T-helper 9 cell (primary cell): Measurements from ENCODE around the gene VAV2.
"Not testable (repeated sequence)": the region's sequence is repeated elsewhere in the genome, so short reads cannot be mapped to it uniquely, and the experiment has no call there.

Experiments
- DNase-seq: peaks from one replicate; pipeline ENCODE4 v3.0.0-alpha.2; 2020

The VAV2 gene

DNA sequence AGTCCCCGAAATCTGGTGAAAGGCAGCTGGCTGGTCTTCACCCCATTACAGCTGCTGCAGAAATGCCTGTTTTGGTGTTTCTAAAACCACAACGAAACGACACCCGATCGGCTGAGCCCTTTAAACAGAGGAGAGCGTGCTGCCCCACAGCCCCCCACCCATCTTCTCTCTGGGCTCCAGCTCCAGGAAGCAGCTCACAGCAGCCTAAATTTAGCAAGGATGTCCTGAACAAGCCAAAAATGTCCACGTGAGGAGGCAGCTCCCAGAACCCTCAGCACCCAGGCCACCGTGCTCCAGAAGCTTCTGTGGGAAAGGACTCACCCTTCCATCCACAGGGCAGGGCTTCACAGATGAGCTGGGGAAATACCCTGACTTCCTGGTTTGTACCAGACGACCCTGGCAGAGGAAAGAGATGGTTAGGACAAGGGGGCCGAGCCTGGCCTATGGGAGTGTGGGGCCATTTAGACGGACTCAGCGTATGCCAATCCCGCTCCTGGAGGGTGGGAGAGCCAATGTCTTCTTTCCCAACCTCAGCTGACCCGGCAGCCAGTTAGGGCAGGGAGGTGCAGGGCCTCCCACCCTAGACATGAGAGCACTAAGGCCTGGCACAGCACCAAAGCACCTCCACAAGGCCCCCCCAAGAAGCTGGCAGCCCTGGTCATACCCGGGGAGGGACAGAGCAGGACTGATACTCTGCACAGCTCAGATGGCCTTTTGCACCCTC is 214.9 kb downstream of the VAV2 start:
- no peak for DNase-seq

DNA sequence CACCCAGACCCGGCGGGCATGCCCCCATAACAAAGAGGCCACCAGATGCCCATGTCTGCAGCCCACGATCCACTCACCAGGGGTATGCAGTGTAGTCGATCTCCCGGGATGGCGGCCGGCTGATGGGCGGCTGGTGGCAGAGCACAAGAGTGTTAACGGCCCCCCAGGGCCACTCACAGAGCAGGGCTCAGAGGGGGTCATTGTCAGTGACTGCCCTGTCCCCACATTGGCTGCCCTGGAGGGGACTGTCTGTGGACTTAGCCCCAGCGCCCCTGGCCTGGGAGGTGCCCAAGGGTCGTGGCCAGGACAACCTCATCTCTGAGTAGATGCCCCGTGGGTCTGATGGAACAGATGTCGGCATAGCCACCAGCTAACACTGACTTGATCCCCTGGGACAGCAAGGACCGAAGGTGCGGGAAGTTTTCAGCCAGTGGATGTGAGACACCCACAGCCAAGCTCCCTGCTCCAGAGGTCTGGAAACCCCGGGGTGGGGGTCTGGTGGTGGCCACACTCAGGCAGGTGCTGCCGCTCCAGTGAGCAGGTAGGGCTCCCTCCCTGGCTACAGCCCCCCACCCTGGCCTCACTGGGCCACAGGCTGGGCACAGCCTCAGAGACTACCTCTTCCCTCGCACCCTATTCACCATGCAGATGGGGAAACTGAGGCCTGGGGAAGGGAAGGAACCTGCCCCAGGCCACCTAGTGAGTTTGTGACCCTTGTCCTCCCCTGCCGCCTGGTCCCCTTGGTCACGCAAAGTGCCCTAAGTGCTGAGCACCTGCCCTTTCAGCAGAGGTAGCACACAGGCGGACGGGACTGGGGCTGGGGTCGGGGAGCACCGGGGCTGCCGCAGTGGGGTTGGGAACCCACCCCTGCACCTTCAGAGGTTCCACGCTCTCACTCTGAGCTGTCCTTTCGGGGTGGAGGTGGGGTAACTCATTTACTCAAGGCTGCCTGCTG is 215.9 kb downstream of the VAV2 start:
- DNase-seq, result no peak

- DNase-seq, result no peak
Observed at GRCh38 chr9:133775291-133775690, 216.8 kb downstream of the VAV2 start.

GRCh38 chr9:133774799-133775198 is 217.3 kb downstream of the VAV2 start:
- DNase-seq, result no peak

DNA sequence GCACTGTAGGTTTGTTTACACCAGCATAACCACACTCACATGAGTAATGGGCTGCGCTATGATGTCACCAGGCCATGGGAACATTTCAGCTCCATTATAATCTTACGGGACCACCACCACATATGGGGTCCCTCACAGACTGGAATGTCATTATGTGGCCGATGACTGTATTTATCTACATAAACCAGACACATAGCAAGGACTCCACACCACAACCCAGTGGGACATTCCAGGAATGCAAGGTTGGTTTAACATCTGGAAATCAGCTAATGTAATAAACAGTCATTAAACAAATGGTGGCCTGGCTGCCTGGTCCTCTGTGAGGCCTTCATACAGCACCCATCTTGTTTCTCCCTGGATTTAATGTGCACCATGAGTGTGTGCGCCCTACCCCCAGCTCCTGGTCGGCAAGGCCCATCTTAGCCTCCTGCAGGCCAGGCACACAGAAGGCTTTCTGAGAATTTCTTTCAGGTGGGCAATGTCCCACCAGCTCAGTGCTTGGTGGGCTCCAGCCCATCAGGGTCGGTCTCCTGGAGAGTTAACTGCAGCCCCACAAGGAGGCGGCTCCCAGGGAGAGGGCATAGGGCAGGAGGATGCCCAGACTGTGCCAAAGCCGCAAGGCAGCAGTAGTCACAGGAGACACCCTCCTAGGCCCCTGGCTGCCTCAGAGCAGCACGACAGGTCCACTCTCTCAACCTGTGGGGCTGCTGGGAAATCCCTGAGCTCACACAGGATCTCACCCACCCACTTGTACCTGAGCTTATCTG is 218.1 kb downstream of the VAV2 start:
- DNase-seq, result no peak

GRCh38 chr9:133772581-133772980 is 219.5 kb downstream of the VAV2 start:
- DNase-seq, result no peak

GRCh38 chr9:133771486-133772482 is 220.3 kb downstream of the VAV2 start:
- DNase-seq, result no peak

DNA sequence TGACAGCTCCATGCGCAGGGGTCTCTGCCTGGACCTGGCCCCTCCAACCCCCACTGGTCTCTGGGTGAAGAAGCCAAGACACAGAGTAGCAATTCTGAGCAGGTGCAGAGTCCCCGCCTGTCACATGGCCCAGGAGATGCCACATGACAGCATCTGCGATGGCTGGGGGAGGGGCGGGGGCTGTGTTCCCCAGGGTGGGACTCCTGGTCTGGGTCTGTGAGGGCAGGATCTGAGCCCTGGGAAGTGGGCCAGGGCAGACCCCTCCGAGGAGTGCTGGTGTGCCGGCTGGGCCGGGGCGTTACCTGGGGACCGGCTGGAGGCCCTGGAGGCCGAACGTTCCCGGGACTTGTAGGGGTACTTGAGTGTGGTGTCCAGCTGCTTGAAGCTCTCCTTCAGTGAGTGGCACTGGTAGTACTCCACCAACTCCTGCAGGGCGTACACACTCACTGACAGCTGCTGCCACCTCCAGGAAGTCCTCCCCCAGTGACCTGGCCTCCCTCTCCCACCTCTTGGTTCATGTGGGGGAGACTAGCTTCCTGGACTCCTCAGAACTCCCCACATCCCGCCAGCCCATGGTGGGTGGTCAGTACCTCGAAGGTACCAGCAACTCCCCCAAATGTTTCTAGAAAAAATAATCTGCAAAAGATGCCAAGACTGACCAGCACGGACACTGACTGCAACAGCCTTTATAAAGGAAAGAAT is 221.9 kb downstream of the VAV2 start:
- no peak for DNase-seq

DNA sequence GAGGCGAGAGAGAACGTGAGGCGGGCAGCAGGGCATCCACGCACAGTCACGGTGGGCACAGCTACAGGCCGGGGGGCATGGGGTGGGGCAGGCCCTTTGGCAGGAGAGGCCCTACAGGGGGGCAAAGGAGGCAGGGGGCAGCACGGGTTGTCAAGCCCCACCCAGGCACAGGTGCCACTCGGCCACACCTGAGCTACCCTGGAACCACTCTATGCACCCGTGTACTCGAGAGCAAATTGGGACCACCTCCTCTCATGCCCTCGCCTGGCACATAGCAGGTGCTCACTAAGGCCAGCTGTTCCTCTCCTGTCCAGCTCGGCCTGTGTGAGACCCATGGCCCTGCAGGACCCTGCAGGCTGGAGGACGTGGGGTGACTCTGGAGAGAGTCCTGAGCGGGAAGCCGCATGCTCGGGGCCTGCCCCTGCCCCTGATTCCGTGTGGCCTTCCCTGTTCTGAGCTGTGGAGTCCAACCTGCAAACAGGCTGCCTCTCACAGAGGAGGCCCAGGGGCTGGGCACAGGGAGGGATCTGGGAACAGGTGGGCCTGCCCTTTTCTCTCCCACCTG is 222.5 kb downstream of the VAV2 start:
- no peak for DNase-seq

- DNase-seq, result no peak
Observed at GRCh38 chr9:133768859-133769510, 223.1 kb downstream of the VAV2 start.

DNA sequence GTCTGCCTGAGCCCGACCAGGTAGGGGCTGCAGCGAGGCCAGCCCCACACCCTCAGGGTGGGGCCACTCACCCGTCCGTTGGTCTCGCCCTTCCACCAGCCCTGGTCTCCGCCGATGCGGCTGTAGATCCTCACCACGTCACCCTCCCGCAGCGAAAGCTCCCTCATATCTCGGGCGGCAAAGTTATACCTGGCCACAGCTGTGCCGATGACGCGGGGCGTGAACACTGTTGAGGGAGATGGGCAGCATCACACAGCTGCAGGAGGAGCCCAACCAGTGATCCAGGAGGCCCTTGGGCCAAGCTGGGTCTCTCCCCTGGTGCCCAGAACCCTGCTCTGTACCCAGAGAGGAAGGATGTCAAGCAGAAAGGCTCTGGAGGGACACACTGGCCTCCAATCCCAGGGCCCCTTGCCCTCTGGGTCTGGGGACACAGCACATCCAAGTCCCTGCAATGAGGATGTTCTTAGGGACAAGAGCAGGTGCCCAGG is 223.7 kb downstream of the VAV2 start:
- DNase-seq, result no peak

DNA sequence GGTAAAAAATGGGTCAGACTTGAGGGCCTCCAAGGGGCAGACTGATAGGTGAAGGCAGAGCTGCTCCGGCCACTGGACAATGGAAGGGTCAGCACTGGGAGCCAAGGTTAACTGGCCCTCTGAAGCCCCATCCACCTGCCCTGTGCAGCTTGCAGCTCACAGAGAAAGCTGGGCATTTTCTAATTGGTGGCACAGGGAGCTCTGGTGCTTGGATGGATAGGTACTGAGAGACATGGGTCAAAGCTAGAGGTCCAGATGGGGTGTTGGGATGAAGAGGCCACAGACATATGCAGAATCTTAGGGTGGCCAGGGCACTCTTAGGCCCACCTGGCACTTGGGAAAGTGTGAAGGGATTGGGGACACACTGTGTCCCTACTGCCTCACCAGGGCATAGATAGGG is 224.5 kb downstream of the VAV2 start:
- no peak for DNase-seq

DNA sequence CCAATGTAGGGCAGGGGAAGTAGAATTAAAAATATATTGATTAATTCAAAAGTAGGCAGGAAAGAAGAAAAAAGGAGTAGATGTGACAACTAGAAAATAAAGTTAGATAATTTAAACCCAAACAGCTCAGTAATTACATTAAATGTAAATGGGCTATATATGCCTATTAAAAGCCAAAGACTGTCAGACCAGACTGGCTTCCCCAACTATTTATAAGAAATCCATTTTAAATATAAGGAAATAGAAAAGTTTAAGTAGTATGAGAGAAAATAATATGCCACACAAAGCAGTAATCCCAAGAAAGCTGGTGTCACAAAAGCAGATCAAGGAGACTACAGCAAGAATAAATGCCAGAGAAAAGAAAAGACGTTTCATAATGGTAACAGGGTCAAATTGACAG is 225.1 kb downstream of the VAV2 start:
- DNase-seq, result no peak

- not testable (repeated sequence) for DNase-seq
Observed at GRCh38 chr9:133766234-133766633, 225.9 kb downstream of the VAV2 start.

- DNase-seq, result no peak
Observed at GRCh38 chr9:133763272-133764183, 228.6 kb downstream of the VAV2 start.

DNA sequence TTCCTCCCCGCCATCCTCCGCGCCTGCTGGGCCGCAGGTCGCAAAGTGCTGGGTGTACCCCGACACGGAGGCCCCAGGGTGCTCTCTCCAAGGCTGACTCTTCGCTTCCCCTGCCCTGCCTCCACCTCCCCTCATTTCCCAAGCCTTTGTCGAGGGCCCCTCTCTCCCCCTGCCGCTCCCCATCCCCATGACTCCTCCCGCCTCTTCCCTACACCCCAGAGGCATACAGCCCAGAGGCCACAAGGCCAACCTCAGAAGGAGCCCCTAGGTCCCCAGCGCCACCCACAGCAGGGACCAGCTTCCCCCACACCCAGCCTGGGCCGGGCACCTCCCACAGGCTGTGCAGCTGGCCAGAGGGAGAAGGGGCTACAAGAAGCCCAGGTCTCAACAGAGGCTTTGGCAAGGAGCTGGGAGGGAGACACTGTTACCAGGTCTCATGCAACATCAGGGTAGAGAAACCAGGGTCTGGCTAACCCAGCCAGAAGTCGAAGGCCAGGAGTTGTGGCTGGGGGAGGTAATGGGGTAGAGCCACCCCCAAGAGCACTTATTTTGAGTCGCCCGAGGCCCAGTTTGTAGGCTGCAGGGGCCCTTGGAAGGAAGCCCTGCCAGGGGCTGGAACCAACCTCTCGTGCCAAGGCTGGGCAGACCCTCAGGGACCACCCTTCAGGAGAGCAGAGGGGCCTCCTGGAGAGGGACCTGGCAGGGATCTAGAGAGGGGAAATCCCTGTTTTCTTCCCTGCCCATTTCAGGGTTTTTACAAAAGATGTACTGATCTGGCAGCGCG is 229.4 kb downstream of the VAV2 start:
- no peak for DNase-seq

DNA sequence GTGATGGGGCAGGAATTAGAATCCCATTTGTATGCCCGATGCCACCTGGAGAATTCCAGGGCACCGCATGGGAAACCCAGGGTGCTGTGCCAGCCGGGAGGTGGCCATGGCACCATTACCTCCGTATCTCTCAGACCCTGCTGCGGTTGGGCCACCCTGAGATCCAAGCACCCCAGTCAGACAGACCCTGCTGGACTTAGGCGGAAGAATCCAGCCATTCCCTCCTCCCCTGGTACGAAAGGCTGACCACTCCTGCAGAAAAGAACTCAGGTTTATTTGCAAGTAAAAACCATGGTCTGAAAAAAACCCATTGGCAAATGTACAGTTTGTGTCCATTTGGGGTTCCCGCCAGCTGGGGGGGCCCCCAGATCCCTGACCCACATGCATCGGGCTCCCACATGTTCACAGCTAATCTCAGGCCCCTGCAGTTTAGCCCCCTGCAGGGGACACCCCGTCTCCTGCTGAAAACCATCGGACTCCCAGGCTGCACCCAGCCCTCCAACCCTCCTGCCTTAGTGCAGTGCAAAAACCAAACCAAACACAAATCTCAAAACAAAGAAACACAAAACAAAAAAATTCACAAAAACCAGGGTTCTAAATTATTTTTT is 230.4 kb downstream of the VAV2 start:
- no peak for DNase-seq
